Skin of body (tissue), 2 donors: ENCODE data around the gene SCIMP. TPM values are rescaled to one million over a fixed set of nuclear protein-coding genes. Genes with fewer than 3 reads are reported as not detected.
"Not testable (repeated sequence)": the region's sequence is repeated elsewhere in the genome, so short reads cannot be mapped to it uniquely, and the experiment has no call there.

Experiments used
- DNase-seq: peaks from one replicate; lab custom pipeline; 2025; lab: John Stamatoyannopoulos, UW
- total RNA-seq: library from RNA; depleted of rRNA; stranded (reverse); fragments of >200 nt; gene quantifications from one replicate; pipeline ENCODE4 v1.2.3, GENCODE V29; 2014

The SCIMP gene
- 0.99 TPM for total RNA-seq

DNA sequence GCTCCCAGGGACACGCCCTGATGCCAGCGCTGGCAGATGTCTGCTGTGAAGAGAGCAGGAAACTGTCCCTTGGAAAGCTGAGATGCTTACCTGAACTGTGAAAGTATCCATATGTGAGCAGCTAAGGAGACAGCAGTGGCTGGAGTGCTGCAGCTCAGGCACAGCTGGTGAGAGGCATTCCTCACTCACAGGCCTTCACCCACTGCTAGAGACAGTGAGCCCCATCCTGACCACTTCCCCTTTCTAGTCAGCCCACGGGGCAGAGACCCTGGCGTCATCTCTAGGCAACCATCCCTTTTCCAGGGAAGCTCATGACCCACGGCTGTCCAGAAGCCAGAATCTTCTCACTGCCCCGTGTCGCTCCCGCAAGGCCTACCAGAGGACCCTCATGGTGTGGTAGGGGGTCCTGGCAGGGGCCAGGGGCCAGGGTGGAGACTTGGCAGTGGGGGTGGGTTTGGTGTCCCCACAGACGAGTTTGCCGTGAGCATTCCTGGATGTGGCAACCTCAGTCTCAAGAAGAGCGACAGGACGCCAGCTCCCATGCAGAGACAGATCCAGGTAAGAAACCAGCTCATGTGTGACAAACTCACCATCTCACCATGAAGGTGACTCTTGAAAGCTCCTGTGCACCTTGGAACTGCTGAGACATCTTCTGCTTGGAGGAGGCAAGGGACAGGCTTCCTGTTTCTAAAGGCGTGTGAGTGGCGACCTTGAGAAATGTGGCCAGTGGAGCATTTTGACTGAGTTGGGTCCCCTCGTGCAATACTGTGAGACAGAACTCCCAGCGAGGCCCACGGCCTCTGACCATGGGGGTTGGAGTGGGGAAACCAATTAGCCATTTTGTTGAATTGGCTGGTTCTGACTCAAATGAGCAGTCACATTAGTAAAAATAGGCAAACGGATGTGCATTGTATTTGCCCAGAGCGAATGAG lies at the start of gene SCIMP:
Gene SCIMP (minus strand): TSS at position 216 of the 932 bp plus-strand sequence. CDS start 105 bp downstream, at position 111.
- DNase-seq: no peak

DNA sequence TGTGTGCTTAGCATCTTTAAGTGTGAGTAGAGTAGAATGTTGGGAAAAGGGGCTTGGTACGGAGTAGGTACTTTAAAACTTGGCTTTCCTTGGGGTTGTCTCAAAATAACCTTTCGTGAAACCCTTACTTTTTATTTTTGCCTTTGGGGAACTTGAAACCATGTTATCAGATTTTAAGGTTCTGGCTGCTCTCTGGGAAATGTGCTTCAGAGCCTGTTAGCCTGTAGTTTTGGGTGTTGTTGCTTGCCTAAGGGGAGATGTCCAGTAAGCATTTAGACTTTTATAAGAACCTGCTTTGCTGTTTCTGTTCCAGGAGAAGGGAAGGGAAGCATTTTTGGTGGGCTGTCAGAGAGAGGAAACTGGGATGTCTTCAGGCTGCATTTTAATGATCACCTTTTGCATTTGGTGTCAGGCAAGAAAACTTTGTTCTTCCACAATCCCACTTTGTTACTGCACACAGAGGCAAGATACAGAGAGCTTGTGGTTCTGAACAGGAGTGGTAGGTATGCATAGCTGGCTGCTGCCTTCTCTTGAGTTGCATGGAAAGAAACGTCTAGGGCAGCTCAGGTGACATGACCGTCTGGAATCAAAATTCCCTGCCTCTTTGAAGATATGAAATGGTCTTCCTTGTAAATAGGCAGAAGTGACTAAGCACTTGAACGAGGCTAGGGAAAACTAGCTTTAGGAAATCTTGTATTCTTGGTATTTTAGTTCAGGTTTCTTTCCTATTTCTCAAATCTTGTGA lies 49.1 kb upstream of the SCIMP start:
- no peak for DNase-seq

DNA sequence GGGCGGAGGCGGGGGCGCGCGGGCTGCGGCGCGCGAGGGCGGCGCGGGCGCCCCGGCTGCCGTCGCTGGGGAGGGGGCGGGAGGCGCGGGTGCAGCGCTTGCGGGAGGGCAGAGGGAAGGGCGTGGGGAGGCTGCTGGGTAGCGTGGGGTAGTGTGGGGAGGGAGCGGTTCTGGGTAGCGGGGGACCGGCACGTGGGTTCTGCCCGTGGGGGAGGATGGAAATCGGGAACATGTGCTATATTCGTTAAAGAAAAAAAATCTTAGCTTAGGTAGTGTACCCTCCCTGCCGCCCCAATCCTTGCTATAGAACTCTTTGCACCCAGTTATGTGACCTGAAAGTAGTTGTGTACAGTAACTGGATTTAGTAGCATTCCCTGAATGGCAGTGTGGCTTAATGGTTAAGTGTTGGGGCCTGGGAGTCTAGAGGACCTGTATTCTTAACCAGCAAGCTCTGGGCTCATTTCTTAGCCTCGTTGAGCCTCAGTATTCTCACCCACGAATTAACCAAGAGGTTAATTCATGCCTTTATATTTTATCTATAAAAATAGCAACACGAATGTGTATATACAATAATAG lies 48.1 kb upstream of the SCIMP start:
- no peak for DNase-seq

DNA sequence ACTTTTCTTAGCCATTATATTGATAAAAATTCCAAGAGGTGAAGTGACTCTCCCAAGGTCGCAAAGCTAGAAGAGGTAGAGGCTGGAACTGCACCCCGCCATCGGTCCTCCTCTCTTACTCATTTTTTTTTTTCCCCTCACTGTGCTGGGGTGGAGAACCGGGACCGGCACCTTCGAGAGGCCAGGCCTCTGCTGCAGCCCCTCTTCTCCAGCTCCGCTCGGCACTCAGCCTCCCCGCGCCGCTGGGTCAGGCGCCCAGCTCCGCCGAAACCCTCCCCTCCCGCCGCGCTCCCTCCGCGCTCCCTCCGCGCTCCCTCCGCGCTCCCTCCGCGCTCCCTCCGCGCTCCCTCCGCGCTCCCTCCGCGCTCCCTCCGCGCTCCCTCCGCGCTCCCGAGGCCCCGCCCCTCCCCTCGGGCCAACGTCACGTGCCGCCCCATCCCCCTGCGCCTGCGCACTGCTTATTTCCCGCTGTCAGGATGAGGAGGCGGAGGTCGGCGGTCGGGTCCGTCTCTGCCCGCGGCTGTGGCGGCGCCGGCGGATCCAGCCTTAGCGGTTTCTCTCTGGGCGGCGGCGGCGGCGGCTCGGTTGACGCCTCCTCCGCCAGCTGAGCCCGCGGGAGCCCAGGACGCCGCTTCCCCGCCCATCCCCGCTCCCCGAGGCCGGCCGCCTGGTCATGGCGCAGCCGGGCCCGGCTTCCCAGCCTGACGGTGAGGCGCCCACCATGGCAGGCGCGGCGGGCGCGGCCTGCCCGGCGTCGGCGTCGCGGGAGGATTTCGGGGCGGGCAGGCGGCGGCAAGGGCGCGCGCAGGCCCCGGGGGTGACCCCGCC lies 47.4 kb upstream of the SCIMP start, which contains the start of gene RABEP1:
Gene RABEP1 (plus strand): TSS at position 471 of the 828 bp plus-strand sequence. CDS start 203 bp downstream, at position 674.
- DNase-seq: peak; percentile 76

DNA sequence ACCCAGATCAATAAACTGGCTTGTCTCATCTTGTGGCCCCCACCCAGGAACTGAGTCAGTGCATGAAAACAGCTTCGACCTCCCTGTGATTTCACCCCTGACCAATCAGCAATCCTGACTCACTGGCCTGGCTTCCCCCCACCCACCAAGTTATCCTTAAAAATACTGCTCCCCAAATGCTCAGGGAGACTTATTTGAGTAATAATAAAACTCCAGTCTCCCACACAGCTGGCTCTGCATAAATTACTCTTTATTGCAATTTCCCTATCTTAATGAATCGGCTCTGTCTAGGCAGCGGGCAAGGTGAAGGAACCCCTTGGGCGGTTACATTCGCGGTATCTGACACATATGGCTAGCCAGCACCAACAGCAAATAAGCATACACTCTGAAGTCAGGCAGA lies 37.7 kb upstream of the SCIMP start:
- DNase-seq: no peak

DNA sequence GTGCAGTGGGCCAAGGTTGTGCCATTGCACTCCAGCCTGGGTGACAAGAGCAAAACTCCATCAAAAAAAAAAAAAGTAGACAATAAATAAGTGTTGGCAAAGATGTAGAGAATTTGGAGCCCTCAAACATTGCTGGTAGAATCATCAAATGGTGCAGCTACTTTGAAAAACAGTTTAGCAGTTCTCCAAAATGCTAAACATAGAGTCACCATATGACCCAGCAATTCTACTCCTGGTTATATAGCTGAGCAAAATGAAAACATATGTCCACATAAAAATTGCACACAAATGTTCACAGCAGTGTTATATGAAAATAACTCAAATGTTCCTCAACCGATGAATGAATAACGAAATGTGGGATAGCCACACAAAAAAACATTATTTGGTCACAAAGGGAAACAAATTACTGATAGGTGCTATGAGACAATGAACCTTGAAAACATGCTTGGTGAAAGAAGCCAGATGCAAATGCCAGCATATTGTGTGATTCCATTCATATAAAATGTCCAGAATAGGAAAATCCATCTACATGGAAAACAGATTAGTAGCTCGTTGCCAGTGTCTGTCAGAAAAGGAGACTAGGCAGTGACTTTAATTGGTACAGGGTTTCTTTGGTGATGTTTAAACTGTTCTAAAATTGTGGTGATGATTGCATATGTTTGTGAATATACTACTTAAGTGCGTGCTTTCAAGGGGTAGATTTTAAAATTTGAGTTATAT lies 34.7 kb upstream of the SCIMP start:
- DNase-seq: peak; percentile 52

DNA sequence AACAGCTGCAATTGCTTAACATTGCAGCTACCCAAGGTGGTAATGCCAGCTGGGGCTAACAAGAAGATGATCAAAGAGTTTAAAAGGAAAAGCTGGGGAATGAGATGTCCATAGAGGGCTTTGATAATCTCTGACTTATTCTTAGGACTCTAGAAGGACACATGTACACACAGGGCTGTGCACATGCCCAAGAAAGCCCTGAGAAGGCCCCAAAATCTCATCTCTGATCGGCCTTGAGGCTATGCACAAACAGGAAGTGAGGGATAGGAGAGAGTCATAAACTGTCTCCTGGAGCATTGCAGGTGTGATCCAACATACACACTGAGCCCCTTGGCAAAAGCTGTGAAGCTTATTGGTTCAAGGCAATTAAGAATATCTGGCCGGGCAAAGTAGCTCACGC lies 30.2 kb upstream of the SCIMP start:
- DNase-seq: no peak

DNA sequence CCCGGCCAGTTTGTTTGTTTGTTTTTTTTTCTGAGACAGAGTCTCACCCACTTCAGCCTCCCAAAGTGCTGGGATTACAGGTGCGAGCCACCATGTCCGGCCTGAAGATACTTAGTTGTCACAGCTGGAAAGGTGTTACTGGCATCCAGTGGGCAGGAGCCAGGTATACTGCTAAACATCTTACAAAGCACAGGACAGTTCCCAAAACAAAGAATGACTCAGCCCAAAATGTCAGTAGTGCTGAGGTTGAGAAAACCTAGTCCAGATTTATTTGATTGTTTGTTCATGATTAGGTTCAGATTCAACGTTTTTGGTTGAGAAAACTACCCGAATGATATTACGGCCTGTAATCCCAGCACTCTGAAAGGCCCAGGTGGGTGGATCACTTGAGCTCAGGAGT lies 28.8 kb upstream of the SCIMP start:
- no peak for DNase-seq

DNA sequence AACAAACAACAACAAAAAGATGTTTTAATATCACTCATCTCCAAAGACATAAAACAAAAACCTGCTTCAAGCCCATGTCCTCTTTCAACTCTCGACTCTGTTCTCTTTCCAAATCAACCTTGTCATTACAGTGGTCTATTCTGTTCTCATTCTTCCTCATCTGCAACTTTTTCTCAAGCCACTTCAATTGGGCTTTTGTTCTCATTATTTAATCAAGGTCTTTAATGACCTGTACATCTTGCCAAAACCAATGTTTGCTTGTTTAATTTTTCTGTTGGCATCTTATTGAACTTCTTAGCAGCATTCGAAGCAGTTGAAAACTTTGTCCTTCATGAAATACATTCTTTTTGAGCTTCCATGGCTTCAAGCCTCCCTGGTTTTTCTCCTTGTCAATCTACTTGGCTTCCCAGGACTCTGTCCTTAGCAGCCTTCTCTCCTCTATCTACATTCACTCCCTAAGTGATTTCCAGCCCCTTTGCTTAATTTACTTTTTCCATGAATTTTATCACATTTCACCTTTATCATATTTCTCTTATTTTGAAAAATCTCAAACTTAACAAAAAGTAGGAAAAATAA lies 27.8 kb upstream of the SCIMP start:
- DNase-seq: no peak

DNA sequence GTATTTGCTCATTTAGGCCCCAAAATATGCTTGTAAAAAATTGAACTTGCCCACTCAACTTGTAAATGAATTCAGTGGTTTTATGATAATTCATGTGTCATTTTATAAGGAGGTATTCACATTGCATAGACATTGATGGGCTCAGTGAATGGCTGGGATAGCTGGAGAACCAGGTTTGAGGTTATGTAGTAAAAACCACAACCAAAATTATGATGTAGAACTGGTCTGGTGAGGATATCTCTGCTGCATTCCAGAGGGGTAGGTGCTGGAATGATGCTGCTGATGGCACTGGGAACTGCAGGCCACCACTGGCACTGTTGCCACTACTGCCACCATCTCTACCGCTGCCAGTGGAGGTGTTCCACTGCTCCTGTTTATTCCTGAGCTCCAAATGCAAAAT lies 25.9 kb upstream of the SCIMP start:
- no peak for DNase-seq

DNA sequence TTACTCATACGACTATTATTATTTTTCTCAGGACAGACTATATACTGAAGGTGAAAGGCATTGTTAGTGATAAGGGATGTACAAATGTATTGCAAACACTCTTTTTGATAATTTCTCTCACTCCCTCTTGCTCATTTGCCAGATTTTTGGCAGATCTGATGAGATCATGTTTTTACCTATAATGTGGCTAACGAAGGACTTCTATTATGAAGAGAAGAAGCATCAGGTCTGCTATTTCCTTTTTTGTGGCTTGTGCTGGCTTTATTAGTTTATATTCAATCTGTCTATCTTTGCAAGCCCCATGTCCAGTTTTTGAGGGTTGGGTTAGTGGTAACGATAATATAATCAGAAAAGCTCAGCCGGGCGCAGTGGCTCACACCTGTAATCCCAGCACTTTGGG lies 22.5 kb upstream of the SCIMP start:
- DNase-seq: no peak

DNA sequence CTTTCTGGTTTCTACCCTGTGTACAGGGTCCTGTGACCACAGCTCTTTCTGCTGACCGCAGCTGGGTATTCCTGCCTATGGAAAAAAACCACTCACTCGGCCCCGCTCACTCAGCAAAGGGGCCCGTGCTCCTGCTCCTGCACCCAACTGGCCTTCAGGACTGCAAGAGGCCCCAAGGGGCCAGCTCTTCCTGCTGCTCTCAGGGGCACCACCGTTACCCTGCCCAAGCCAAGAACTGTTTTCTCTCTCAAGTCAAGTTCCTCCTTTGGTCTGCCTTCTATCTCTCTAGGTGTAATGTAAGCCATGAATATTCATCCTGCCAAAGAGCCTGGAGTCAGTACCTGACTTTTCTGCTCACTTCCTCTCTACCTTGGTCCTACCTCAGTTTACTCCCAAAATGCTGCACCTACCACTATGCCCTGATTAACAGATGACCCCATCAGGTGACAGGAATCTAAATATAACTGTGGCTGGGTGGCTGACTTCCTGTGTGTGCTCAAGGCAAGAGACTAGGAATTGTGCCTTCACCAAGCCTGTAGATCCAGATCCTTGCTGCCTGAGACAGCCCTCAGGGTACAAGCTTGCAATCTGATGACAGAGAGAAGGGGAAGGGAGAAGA lies 20.4 kb upstream of the SCIMP start:
- no peak for DNase-seq

DNA sequence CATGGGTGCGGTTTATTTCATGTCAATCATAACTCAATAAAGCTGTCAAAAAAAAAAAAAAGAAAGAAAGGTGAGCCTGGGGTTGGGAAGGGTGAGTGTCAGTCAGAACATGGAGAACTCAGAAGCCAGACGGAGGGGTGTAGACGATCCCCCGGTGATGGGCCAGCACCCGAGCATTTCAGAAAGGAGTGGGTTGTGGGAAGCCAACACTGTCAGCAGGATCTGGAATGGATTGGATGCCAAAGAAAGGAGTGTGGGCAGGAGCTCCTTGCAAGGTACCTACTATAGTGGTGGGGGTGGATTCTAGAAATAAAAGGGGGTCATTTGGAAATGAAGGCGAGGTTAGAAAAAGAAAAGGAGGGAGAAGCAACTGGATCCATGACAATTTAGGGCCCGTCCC lies 19.8 kb upstream of the SCIMP start:
- no peak for DNase-seq

DNA sequence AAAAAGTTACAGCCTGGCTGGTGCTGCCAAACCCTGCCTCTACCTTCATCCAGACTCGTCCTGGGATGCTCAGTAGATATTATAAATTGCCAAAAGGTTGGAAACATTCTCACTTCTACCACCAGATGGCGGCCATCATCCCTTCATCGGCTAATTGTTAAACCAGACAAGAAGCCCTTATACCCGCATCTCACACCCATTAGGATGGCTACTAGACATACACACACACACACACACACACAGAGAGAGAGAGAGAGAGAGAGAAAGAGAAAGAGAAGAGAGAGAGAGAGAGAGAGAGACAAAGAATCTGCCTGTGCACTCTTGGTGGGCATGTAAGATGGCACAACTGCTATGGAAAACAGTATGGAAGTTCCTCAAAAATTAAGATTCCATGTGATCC lies 15.0 kb upstream of the SCIMP start:
- DNase-seq: peak; percentile 64

DNA sequence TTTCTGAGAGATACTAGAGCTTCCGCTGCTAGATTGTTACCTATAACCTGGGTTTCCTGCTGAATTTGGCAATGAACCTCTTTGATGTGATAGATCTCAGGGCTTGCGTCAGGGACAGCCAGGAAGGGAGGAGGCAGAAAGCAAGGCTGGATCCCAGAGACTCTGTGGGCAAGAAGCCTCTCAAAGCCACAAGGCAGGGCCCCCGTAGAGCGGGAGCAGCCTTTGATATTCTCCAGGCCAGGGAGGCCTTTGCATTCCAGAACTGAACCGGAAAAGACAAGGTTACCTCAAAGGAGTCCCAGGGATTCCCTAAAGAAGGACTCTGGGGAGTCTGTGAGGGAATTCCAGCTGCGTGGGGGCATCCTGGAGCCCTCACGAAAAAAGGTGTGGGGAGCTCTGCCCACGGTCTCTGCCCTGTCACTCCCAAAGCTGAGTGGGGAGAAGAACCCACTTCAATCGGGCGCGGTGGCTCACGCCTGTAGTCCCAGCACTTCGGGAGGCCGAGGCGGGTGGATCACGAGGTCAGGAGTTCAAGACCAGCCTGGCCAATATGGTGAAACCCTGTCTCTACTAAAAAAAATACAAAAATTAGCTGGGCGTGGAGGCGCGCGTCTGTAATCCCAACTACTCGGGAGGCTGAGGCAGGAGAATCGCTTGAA lies 14.3 kb upstream of the SCIMP start:
- no peak for DNase-seq

DNA sequence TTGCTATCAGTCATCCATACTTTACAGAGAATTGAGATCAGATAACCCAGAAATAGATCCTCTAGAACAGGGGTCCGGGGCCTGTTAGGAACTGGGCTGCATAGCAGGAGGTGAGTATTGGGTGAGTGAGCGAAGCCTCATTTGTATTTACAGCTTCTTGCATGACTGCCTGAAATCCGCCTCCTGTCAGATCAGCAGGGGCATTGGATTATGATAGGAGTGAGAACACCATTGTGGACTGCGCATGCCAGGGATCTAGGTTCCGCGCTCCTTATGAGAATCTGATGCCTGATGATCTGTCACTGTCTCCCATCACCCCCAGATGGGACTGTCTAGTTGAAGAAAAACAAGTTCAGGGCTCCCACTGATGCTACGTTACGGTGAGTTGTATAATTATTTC lies 13.0 kb upstream of the SCIMP start:
- no peak for DNase-seq

DNA sequence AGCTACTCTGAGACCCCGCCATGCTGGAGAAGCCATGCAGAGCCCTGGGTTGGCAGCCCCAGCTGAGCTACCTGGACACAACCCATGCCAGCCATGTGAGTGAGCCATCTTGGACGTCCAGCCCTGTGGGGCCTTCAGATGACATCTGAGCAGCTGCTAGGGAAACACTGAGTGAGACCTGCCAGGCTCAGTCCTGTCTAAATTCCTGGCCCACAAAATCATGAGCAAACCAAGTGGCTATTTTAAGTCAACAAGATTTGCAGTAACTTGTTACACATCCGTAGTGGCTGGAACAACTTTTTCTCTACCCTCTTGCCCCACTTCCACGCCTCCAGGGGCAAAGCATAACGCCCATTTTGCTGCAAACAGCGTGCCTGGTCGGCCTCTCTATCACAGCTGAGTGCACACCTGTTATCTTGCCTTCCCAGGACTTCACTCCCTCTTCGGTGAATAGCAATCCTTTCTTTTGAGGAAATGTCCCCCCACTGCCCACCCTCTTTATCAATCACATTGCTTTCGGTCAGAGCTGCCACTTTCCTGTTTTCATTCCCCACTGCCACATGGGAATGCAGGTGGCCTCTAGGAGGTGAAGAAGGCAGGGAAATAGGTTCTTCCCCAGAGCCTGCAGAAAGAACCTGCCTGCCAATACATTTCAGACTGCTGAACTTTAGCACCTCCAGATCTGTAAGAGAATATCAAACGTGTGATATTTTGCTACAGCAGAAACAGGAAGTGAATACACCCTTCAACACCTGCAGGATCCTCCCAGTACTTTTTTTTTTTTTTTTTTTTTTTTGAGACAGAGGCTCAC lies 7.4 kb upstream of the SCIMP start:
- DNase-seq: no peak

DNA sequence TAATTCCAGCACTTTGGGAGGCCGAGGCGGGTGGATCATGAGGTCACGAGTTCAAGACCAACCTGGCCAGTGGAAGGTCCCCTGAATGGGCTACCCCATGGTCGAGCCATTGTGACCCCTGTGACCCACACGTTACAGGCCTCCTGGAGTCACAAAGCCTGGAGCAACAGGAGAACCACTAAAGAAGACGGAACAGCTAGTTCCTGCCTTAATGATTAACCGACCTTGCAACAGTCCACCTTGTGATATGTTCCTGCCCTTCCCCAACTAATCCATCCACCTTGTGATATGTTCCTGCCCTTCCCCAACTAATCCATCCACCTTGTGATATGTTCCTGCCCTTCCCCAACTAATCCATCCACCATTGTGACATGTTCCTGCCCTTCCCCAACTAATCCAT lies 5.1 kb upstream of the SCIMP start:
- DNase-seq: not testable (repeated sequence)
